Uterus (tissue), 2 donors: ENCODE measurements around the gene MYO16.

Experiments
- POLR2A ChIP-seq, 2 donors: fragments of 450-650 bp; IDR thresholded peaks; one replicate each; pipeline ENCODE4 v1.6.1; 2016; ENCODE audit warnings: antibody characterized with exemption in 2 of 2, mild to moderate bottlenecking in 1 of 2, moderate library complexity in 1 of 2
- TF ChIP-seq, protein P1 (sequence below), 4 experiments: fragments of 200-600 bp in 2 of 4; fragments of 450-650 bp in 2 of 4; sonication (generic) in 2 of 4; IDR thresholded peaks; one replicate each; pipeline ENCODE4 v1.5.1; 2016 to 2019; ENCODE audit warnings: antibody characterized with exemption in 4 of 4, mild to moderate bottlenecking in 2 of 4, moderate library complexity in 1 of 4

DNA sequence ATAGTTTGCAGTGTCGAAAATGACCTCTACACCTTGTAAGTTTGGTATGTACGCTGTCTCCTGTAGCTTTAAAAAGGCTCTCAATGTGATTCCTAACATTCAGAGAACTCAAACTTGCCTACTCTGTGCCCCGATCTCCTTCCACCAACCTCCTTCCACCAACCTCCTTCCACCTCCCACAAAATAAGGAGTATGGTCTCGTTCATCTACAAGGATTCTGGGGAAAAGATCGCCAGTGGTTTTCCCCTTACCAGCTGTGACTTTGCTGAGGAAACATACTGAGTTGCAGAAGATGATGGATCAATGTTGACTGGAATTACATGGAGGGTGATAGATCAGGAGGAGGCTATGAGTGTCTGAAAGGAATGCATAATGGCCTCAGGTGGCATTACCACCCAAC, 16.0 kb downstream of the MYO16 start:
- TF ChIP-seq, protein P1, sequence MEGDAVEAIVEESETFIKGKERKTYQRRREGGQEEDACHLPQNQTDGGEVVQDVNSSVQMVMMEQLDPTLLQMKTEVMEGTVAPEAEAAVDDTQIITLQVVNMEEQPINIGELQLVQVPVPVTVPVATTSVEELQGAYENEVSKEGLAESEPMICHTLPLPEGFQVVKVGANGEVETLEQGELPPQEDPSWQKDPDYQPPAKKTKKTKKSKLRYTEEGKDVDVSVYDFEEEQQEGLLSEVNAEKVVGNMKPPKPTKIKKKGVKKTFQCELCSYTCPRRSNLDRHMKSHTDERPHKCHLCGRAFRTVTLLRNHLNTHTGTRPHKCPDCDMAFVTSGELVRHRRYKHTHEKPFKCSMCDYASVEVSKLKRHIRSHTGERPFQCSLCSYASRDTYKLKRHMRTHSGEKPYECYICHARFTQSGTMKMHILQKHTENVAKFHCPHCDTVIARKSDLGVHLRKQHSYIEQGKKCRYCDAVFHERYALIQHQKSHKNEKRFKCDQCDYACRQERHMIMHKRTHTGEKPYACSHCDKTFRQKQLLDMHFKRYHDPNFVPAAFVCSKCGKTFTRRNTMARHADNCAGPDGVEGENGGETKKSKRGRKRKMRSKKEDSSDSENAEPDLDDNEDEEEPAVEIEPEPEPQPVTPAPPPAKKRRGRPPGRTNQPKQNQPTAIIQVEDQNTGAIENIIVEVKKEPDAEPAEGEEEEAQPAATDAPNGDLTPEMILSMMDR (IDR thresholded peaks at IDR 0.05) = no peak
- no peak for TF ChIP-seq POLR2A (IDR thresholded peaks at IDR 0.05)
